ENCODE measurements around the gene TUSC7. TPM values are rescaled to one million over a fixed set of nuclear protein-coding genes. Genes with fewer than 3 reads are reported as not detected.

Gene TUSC7
- total RNA-seq: not detected in 3 replicates
- long read RNA-seq: 0 reads

- Mint-ChIP-seq H3K4me1 (ENCODE audit: low read depth) (no peaks in the 10 kb centered on the region), H3K27ac (ENCODE audit: unreplicated experiment) (no peak within 1 kb of the TSS), H3K4me3 (ENCODE audit: unreplicated experiment) (no peak within 1 kb of the TSS), H3K27me3 (ENCODE audit: low read depth) (peaks cover 8% of the 10 kb centered on the region), H3K9me3 (ENCODE audit: low read depth) (no peaks in the 10 kb centered on the region), H3K36me3 (ENCODE audit: low read depth) (no peaks in the 10 kb centered on the region)
- no peak for DNase-seq (ENCODE audit: low spot score)
- no peak for TF ChIP-seq CTCF (IDR thresholded peaks at IDR 0.05)
Observed at GRCh38 chr3:116709479-116709878, at the start of gene TUSC7. Gene TUSC7, plus strand, starts transcription at chr3:116709779.

DNA sequence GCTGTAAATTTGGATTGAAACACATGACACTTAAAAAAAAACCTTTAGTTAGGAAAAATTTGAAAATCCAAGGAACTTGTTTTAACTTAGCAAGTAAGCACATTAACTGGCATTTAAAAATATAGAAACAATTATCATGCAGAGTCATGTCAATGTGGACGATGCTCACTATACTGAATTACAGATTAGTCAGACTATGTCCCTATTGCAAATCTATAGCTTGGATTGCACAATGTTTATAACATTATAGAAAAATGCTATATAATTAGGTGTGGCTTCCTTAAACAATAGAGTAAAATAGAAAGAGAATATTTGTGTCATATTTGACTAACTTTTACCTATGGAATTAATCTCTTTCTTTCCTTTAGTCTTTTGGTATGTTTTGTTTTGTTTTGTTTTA lies 48.4 kb upstream of the TUSC7 start:
- no peak for TF ChIP-seq CTCF (IDR thresholded peaks at IDR 0.05)
- Mint-ChIP-seq H3K9me3 (ENCODE audit: low read depth) (no peaks in the 10 kb centered on the region), H3K27me3 (ENCODE audit: low read depth) (peaks cover 10% of the 10 kb centered on the region), H3K4me1 (ENCODE audit: low read depth) (no peaks in the 10 kb centered on the region), H3K4me3 (ENCODE audit: unreplicated experiment) (no peak overlapping the region), H3K36me3 (ENCODE audit: low read depth) (no peaks in the 10 kb centered on the region), H3K27ac (ENCODE audit: unreplicated experiment) (no peak overlapping the region)
- DNase-seq (ENCODE audit: low spot score): no peak

DNA sequence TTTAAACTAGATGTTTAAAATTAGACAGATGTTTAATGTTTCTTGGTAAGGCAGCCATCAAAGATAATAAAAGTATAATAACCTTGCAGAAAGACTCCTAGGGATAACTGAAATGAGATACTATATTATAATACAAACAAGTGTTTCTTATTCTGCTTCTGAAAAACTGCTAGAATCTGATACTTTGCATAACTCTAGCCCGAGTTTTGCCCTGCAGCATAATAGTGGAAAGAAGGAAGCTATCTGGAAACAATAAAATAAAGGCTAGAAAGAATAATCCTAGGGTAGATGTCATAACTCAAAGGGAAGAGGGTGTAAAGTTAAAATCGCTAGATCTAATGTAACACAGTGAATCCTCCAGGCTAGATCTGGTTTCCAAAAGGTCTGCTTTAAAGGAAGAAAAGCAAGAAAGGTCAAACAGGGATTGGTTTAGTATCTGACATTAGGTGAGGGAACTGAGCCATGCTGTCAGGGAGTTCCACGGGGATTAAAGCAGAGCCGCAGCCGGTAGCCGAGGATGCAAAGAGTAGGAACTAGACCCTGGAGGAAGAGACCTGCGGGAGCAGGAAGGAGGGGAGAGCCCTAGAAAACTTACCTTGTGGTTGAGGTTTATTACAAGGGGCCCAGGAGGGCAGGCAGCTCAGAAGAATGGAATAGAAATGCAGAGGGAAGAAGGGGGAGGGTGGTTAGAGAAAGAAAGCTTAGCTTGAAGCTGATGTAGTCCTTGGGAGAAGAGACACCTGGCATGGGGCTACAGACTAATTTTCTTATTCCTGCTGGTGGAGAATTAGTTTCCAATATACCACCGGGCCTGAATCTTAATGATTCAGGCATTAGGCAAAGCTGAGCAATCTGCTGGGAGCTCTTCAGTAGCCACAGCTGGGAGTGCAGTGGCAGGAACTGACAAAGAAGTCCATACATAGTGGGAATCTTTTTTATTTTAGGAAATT lies 46.1 kb upstream of the TUSC7 start:
- no peak for TF ChIP-seq CTCF (IDR thresholded peaks at IDR 0.05)
- Mint-ChIP-seq H3K4me3 (ENCODE audit: unreplicated experiment) (no peak overlapping the region), H3K27ac (ENCODE audit: unreplicated experiment) (no peak overlapping the region), H3K9me3 (ENCODE audit: low read depth) (no peaks in the 10 kb centered on the region), H3K27me3 (ENCODE audit: low read depth) (peaks cover 8% of the 10 kb centered on the region), H3K36me3 (ENCODE audit: low read depth) (no peaks in the 10 kb centered on the region), H3K4me1 (ENCODE audit: low read depth) (no peaks in the 10 kb centered on the region)
- no peak for DNase-seq (ENCODE audit: low spot score)

DNA sequence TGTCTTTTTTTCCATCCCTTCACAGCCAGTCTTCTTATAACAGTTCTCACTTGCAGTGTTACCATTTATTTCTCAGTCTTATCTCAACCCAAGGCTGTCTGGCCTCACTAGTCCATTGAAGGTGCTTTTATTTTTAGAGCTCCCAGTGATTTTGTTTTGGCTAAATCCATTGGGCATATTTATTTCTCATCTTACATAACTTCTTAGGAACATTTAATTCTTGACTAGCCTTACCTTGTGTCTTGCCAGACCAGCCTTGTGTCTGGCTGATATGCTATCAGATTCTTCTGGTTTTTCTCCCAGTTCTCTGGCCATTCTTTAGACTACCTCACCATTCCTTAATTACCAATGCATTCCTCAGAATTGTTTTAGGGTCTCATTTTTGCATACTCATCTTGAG lies 42.3 kb upstream of the TUSC7 start:
- Mint-ChIP-seq H3K9me3 (ENCODE audit: low read depth) (no peaks in the 10 kb centered on the region), H3K27ac (ENCODE audit: unreplicated experiment) (no peak overlapping the region), H3K36me3 (ENCODE audit: low read depth) (no peaks in the 10 kb centered on the region), H3K4me1 (ENCODE audit: low read depth) (no peaks in the 10 kb centered on the region), H3K27me3 (ENCODE audit: low read depth) (peaks cover 12% of the 10 kb centered on the region), H3K4me3 (ENCODE audit: unreplicated experiment) (no peak overlapping the region)
- no peak for DNase-seq (ENCODE audit: low spot score)
- no peak for TF ChIP-seq CTCF (IDR thresholded peaks at IDR 0.05)

DNA sequence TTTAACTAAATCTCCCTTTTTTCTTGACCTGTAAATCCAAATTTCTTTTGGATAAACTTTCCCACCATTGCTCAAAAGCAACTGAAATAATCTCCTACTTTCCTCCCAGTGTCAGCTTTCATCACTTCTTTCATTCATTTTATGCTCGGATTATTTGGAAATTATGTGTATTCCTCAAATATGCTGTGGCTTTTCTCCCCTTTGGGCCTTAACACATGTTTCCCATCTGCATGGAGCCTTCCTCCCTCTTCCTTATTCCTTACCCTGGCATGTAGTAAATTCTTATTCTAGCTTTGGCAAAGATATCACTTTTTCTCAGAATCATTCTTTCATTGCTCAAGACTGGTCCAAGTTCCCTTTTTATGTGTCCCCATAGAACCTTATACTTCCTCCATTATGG lies 41.8 kb upstream of the TUSC7 start:
- Mint-ChIP-seq H3K27ac (ENCODE audit: unreplicated experiment) (no peak overlapping the region), H3K27me3 (ENCODE audit: low read depth) (peaks cover 12% of the 10 kb centered on the region), H3K36me3 (ENCODE audit: low read depth) (no peaks in the 10 kb centered on the region), H3K4me1 (ENCODE audit: low read depth) (no peaks in the 10 kb centered on the region), H3K4me3 (ENCODE audit: unreplicated experiment) (no peak overlapping the region), H3K9me3 (ENCODE audit: low read depth) (no peaks in the 10 kb centered on the region)
- TF ChIP-seq CTCF (IDR thresholded peaks at IDR 0.05): no peak
- DNase-seq (ENCODE audit: low spot score): no peak

All from chondrocyte (in vitro differentiated cells).